Measurements from ENCODE around the gene ENPP7. TPM values are rescaled to one million over a fixed set of nuclear protein-coding genes. Genes with fewer than 3 reads are reported as not detected.
A peak's percentile ranks its signal among the peaks of the same experiment; 100 is the strongest.

ENPP7 gene
- total RNA-seq, 1 experiment from 2014 or later, result not detected

- in situ Hi-C loops (cut with HindIII; ENCODE audit: low pct_unique_long_range_greater_than_20kb, low sequenced_read_pairs), result no loop called here
Measured at GRCh38 chr17:79699386-79700036, 31.2 kb upstream of the ENPP7 start.

GRCh38 chr17:79700592-79700991 is 30.2 kb upstream of the ENPP7 start:
- in situ Hi-C loops (cut with HindIII; ENCODE audit: low pct_unique_long_range_greater_than_20kb, low sequenced_read_pairs), result no loop called here
- no peak for DNase-seq (ENCODE audit: low read depth, low spot score)

More at GRCh38 chr17:79699386-79700036, 31.2 kb upstream of the ENPP7 start:
- peak; percentile 36 for DNase-seq (ENCODE audit: low read depth, low spot score)

GRCh38 chr17:79702034-79702433 is 28.7 kb upstream of the ENPP7 start:
- DNase-seq (ENCODE audit: low read depth, low spot score), result peak; percentile 29
- in situ Hi-C loops (cut with HindIII; ENCODE audit: low pct_unique_long_range_greater_than_20kb, low sequenced_read_pairs), result no loop called here

GRCh38 chr17:79702550-79703236 is 28.1 kb upstream of the ENPP7 start:
- in situ Hi-C loops (cut with HindIII; ENCODE audit: low pct_unique_long_range_greater_than_20kb, low sequenced_read_pairs), result no loop called here
- no peak for DNase-seq (ENCODE audit: low read depth, low spot score)

- DNase-seq (ENCODE audit: low read depth, low spot score), result peak; percentile 44
- in situ Hi-C loops (cut with HindIII; ENCODE audit: low pct_unique_long_range_greater_than_20kb, low sequenced_read_pairs), result no loop called here
Measured at GRCh38 chr17:79704691-79705090, 26.1 kb upstream of the ENPP7 start.

- in situ Hi-C loops (cut with HindIII; ENCODE audit: low pct_unique_long_range_greater_than_20kb, low sequenced_read_pairs), result no loop called here
- DNase-seq (ENCODE audit: low read depth, low spot score), result no peak
Measured at GRCh38 chr17:79705674-79706073, 25.1 kb upstream of the ENPP7 start.

GRCh38 chr17:79706931-79707850 is 23.6 kb upstream of the ENPP7 start:
- in situ Hi-C loops (cut with HindIII; ENCODE audit: low pct_unique_long_range_greater_than_20kb, low sequenced_read_pairs), result no loop called here
- DNase-seq (ENCODE audit: low read depth, low spot score), result no peak

- DNase-seq (ENCODE audit: low read depth, low spot score), result peak; percentile 78
- in situ Hi-C loops (cut with HindIII; ENCODE audit: low pct_unique_long_range_greater_than_20kb, low sequenced_read_pairs), result no loop called here
Measured at GRCh38 chr17:79707931-79708891, 22.5 kb upstream of the ENPP7 start.

GRCh38 chr17:79711715-79712305 is 18.9 kb upstream of the ENPP7 start:
- DNase-seq (ENCODE audit: low read depth, low spot score), result no peak
- in situ Hi-C loops (cut with HindIII; ENCODE audit: low pct_unique_long_range_greater_than_20kb, low sequenced_read_pairs), result no loop called here

GRCh38 chr17:79713391-79713790 is 17.4 kb upstream of the ENPP7 start:
- DNase-seq (ENCODE audit: low read depth, low spot score), result no peak
- in situ Hi-C loops (cut with HindIII; ENCODE audit: low pct_unique_long_range_greater_than_20kb, low sequenced_read_pairs), result no loop called here

GRCh38 chr17:79714176-79715097 is 16.3 kb upstream of the ENPP7 start:
- DNase-seq (ENCODE audit: low read depth, low spot score), result no peak
- in situ Hi-C loops (cut with HindIII; ENCODE audit: low pct_unique_long_range_greater_than_20kb, low sequenced_read_pairs), result no loop called here

- in situ Hi-C loops (cut with HindIII; ENCODE audit: low pct_unique_long_range_greater_than_20kb, low sequenced_read_pairs), result no loop called here
- DNase-seq (ENCODE audit: low read depth, low spot score), result no peak
Measured at GRCh38 chr17:79715098-79715942, 15.4 kb upstream of the ENPP7 start.

- no peak for DNase-seq (ENCODE audit: low read depth, low spot score)
- in situ Hi-C loops (cut with HindIII; ENCODE audit: low pct_unique_long_range_greater_than_20kb, low sequenced_read_pairs), result no loop called here
Measured at GRCh38 chr17:79715943-79716797, 14.6 kb upstream of the ENPP7 start.

GRCh38 chr17:79720705-79721292 is 9.9 kb upstream of the ENPP7 start:
- DNase-seq (ENCODE audit: low read depth, low spot score), result no peak
- in situ Hi-C loops (cut with HindIII; ENCODE audit: low pct_unique_long_range_greater_than_20kb, low sequenced_read_pairs), result no loop called here
